Measurements from ENCODE around the gene SOX14.

GRCh38 chr3:137764001-137764433 is at the start of gene SOX14:
- TF ChIP-seq, protein P1, sequence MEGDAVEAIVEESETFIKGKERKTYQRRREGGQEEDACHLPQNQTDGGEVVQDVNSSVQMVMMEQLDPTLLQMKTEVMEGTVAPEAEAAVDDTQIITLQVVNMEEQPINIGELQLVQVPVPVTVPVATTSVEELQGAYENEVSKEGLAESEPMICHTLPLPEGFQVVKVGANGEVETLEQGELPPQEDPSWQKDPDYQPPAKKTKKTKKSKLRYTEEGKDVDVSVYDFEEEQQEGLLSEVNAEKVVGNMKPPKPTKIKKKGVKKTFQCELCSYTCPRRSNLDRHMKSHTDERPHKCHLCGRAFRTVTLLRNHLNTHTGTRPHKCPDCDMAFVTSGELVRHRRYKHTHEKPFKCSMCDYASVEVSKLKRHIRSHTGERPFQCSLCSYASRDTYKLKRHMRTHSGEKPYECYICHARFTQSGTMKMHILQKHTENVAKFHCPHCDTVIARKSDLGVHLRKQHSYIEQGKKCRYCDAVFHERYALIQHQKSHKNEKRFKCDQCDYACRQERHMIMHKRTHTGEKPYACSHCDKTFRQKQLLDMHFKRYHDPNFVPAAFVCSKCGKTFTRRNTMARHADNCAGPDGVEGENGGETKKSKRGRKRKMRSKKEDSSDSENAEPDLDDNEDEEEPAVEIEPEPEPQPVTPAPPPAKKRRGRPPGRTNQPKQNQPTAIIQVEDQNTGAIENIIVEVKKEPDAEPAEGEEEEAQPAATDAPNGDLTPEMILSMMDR (tag by site-specific recombination; IDR thresholded peaks at IDR 0.05), result no peak
- no peak for TF ChIP-seq ZBTB8A (tag by site-specific recombination; IDR thresholded peaks at IDR 0.05)
- TF ChIP-seq, protein P2, sequence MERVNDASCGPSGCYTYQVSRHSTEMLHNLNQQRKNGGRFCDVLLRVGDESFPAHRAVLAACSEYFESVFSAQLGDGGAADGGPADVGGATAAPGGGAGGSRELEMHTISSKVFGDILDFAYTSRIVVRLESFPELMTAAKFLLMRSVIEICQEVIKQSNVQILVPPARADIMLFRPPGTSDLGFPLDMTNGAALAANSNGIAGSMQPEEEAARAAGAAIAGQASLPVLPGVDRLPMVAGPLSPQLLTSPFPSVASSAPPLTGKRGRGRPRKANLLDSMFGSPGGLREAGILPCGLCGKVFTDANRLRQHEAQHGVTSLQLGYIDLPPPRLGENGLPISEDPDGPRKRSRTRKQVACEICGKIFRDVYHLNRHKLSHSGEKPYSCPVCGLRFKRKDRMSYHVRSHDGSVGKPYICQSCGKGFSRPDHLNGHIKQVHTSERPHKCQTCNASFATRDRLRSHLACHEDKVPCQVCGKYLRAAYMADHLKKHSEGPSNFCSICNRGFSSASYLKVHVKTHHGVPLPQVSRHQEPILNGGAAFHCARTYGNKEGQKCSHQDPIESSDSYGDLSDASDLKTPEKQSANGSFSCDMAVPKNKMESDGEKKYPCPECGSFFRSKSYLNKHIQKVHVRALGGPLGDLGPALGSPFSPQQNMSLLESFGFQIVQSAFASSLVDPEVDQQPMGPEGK (tag by site-specific recombination; IDR thresholded peaks at IDR 0.05), result peak; percentile 41; the same call in 1 of the 2 replicates
- TF ChIP-seq ZNF350 (tag by site-specific recombination; IDR thresholded peaks at IDR 0.05), result no peak

Data from HEK293 (cell line).